Dendritic cell treated with granulocyte-macrophage colony-stimulating factor and Interleukin-4, amounts not matched to agents 40 ng/mL and 50 ng/mL, for 4 days (primary cell): ENCODE measurements around the gene RHPN2.

Source experiments
- H3K27ac Mint-ChIP-seq: one replicate; pipeline ENCODE4 v1.8.0; 2022; ENCODE audit warnings: mild to moderate bottlenecking, mixed read lengths
- H3K27me3 Mint-ChIP-seq: one replicate; pipeline ENCODE4 v1.8.0; 2022; ENCODE audit warnings: mild to moderate bottlenecking, mixed read lengths
- H3K36me3 Mint-ChIP-seq: one replicate; pipeline ENCODE4 v1.8.0; 2022; ENCODE audit warnings: low read depth, mixed read lengths
- H3K4me1 Mint-ChIP-seq: one replicate; pipeline ENCODE4 v1.8.0; 2022; ENCODE audit warnings: low read depth, mixed read lengths
- H3K4me3 Mint-ChIP-seq: one replicate; pipeline ENCODE4 v1.8.0; 2022; ENCODE audit warnings: mild to moderate bottlenecking, moderate library complexity, mixed read lengths
- H3K9me3 Mint-ChIP-seq: one replicate; pipeline ENCODE4 v1.8.0; 2022; ENCODE audit warnings: mixed read lengths
- intact Hi-C: fragments of 100-400 bp; cut with micrococcal nuclease; formaldehyde crosslinking; loops from one replicate; pipeline ENCODE4 v1.15.0; 2022

Gene RHPN2

GRCh38 chr19:33086955-33087354 is 22.3 kb upstream of the RHPN2 start:
- no peaks in the 10 kb centered on the region for H3K9me3 Mint-ChIP-seq
- no peak overlapping the region for H3K4me3 Mint-ChIP-seq
- H3K4me1 Mint-ChIP-seq, result peaks cover 4% of the 10 kb centered on the region
- peaks cover 41% of the 10 kb centered on the region for H3K36me3 Mint-ChIP-seq
- no peak overlapping the region for H3K27ac Mint-ChIP-seq
- intact Hi-C loops, result no loop called here
- no peaks in the 10 kb centered on the region for H3K27me3 Mint-ChIP-seq

- intact Hi-C loops, result no loop called here
- Mint-ChIP-seq H3K4me3 (no peak overlapping the region), H3K27ac (no peak overlapping the region), H3K9me3 (no peaks in the 10 kb centered on the region), H3K27me3 (no peaks in the 10 kb centered on the region), H3K4me1 (peaks cover 16% of the 10 kb centered on the region), H3K36me3 (peaks cover 36% of the 10 kb centered on the region)
These were observed 21.0 kb upstream of the RHPN2 start for GRCh38 chr19:33085570-33086128.

- Mint-ChIP-seq H3K4me1 (peaks cover 24% of the 10 kb centered on the region), H3K27ac (peak within 1 kb of the TSS; percentile 90)
- intact Hi-C loops, result loop anchor here (2.0 kb wide), 1 partner anchor 110 kb away; the partner anchor contains the start of gene CEP89
These were observed 16.3 kb upstream of the RHPN2 start, which contains the start of gene GPATCH1 for GRCh38 chr19:33080761-33081681. TSS of gene GPATCH1 (plus strand) at chr19:33081181. CDS start at chr19:33081194, 13 bp downstream.

GRCh38 chr19:33075519-33075918 is 10.8 kb upstream of the RHPN2 start:
- H3K4me1 Mint-ChIP-seq, result peaks cover 8% of the 10 kb centered on the region
- intact Hi-C loops, result no loop called here
- H3K4me3 Mint-ChIP-seq, result no peak overlapping the region
- no peaks in the 10 kb centered on the region for H3K36me3 Mint-ChIP-seq
- no peaks in the 10 kb centered on the region for H3K9me3 Mint-ChIP-seq
- H3K27me3 Mint-ChIP-seq, result peaks cover 7% of the 10 kb centered on the region
- no peak overlapping the region for H3K27ac Mint-ChIP-seq

More at GRCh38 chr19:33080761-33081681, 16.3 kb upstream of the RHPN2 start, which contains the start of gene GPATCH1:
- peak within 1 kb of the TSS; percentile 88 for H3K4me3 Mint-ChIP-seq
- H3K9me3 Mint-ChIP-seq, result no peaks in the 10 kb centered on the region
- H3K36me3 Mint-ChIP-seq, result peaks cover 8% of the 10 kb centered on the region
- no peaks in the 10 kb centered on the region for H3K27me3 Mint-ChIP-seq

GRCh38 chr19:33071887-33072286 is 7.2 kb upstream of the RHPN2 start:
- H3K27ac Mint-ChIP-seq, result no peak overlapping the region
- no peak overlapping the region for H3K4me3 Mint-ChIP-seq
- intact Hi-C loops, result no loop called here
- H3K4me1 Mint-ChIP-seq, result no peaks in the 10 kb centered on the region
- H3K27me3 Mint-ChIP-seq, result peaks cover 13% of the 10 kb centered on the region
- no peaks in the 10 kb centered on the region for H3K36me3 Mint-ChIP-seq
- no peaks in the 10 kb centered on the region for H3K9me3 Mint-ChIP-seq

- intact Hi-C loops, result no loop called here
- Mint-ChIP-seq H3K9me3 (no peaks in the 10 kb centered on the region), H3K4me3 (no peak overlapping the region), H3K4me1 (no peaks in the 10 kb centered on the region), H3K27me3 (peaks cover 49% of the 10 kb centered on the region), H3K36me3 (no peaks in the 10 kb centered on the region), H3K27ac (no peak overlapping the region)
These were observed 2.4 kb upstream of the RHPN2 start for GRCh38 chr19:33067121-33067520.

- Mint-ChIP-seq H3K4me3 (no peak overlapping the region), H3K4me1 (no peaks in the 10 kb centered on the region)
- intact Hi-C loops, result no loop called here
These were observed 1.9 kb upstream of the RHPN2 start for GRCh38 chr19:33066543-33066942.

GRCh38 chr19:33064458-33064791 is 263 bp downstream of the RHPN2 start:
- Mint-ChIP-seq H3K4me3 (peak overlapping the region; percentile 17), H3K27ac (no peak overlapping the region), H3K4me1 (no peaks in the 10 kb centered on the region), H3K9me3 (no peaks in the 10 kb centered on the region), H3K27me3 (peaks cover 60% of the 10 kb centered on the region), H3K36me3 (no peaks in the 10 kb centered on the region)
- intact Hi-C loops, result no loop called here

More at GRCh38 chr19:33066543-33066942, 1.9 kb upstream of the RHPN2 start:
- Mint-ChIP-seq H3K36me3 (no peaks in the 10 kb centered on the region), H3K27me3 (peaks cover 49% of the 10 kb centered on the region), H3K27ac (no peak overlapping the region), H3K9me3 (no peaks in the 10 kb centered on the region)

- no peak overlapping the region for H3K27ac Mint-ChIP-seq
- intact Hi-C loops, result no loop called here
These were observed 783 bp downstream of the RHPN2 start for GRCh38 chr19:33063753-33064457.

GRCh38 chr19:33063356-33063752 is 1.3 kb downstream of the RHPN2 start:
- no peaks in the 10 kb centered on the region for H3K36me3 Mint-ChIP-seq
- H3K4me3 Mint-ChIP-seq, result no peak overlapping the region
- H3K27me3 Mint-ChIP-seq, result peaks cover 62% of the 10 kb centered on the region
- no peaks in the 10 kb centered on the region for H3K4me1 Mint-ChIP-seq
- H3K9me3 Mint-ChIP-seq, result no peaks in the 10 kb centered on the region
- no peak overlapping the region for H3K27ac Mint-ChIP-seq
- intact Hi-C loops, result no loop called here

More at GRCh38 chr19:33063753-33064457, 783 bp downstream of the RHPN2 start:
- Mint-ChIP-seq H3K4me3 (no peak overlapping the region), H3K4me1 (no peaks in the 10 kb centered on the region), H3K36me3 (no peaks in the 10 kb centered on the region), H3K9me3 (no peaks in the 10 kb centered on the region), H3K27me3 (peaks cover 62% of the 10 kb centered on the region)

- Mint-ChIP-seq H3K4me3 (no peak overlapping the region), H3K4me1 (no peaks in the 10 kb centered on the region)
- intact Hi-C loops, result no loop called here
These were observed 1.8 kb downstream of the RHPN2 start for GRCh38 chr19:33062902-33063301.

GRCh38 chr19:33060586-33060985 is 4.1 kb downstream of the RHPN2 start:
- H3K36me3 Mint-ChIP-seq, result no peaks in the 10 kb centered on the region
- intact Hi-C loops, result no loop called here
- no peaks in the 10 kb centered on the region for H3K9me3 Mint-ChIP-seq
- H3K27me3 Mint-ChIP-seq, result peaks cover 45% of the 10 kb centered on the region
- no peak overlapping the region for H3K27ac Mint-ChIP-seq
- no peak overlapping the region for H3K4me3 Mint-ChIP-seq
- no peaks in the 10 kb centered on the region for H3K4me1 Mint-ChIP-seq

More at GRCh38 chr19:33062902-33063301, 1.8 kb downstream of the RHPN2 start:
- no peaks in the 10 kb centered on the region for H3K9me3 Mint-ChIP-seq
- no peak overlapping the region for H3K27ac Mint-ChIP-seq
- H3K27me3 Mint-ChIP-seq, result peaks cover 62% of the 10 kb centered on the region
- no peaks in the 10 kb centered on the region for H3K36me3 Mint-ChIP-seq

- Mint-ChIP-seq H3K27me3 (peaks cover 13% of the 10 kb centered on the region), H3K36me3 (no peaks in the 10 kb centered on the region), H3K4me1 (no peaks in the 10 kb centered on the region), H3K27ac (no peak overlapping the region), H3K9me3 (no peaks in the 10 kb centered on the region), H3K4me3 (no peak overlapping the region)
- intact Hi-C loops, result no loop called here
These were observed 9.0 kb downstream of the RHPN2 start for GRCh38 chr19:33055718-33056117.

GRCh38 chr19:33054623-33055022 is 10.1 kb downstream of the RHPN2 start:
- no peak overlapping the region for H3K4me3 Mint-ChIP-seq
- intact Hi-C loops, result no loop called here
- no peak overlapping the region for H3K27ac Mint-ChIP-seq
- H3K4me1 Mint-ChIP-seq, result no peaks in the 10 kb centered on the region
- no peaks in the 10 kb centered on the region for H3K36me3 Mint-ChIP-seq
- peaks cover 6% of the 10 kb centered on the region for H3K27me3 Mint-ChIP-seq
- H3K9me3 Mint-ChIP-seq, result no peaks in the 10 kb centered on the region
